ENCODE measurements around the gene ERC2.

The ERC2 gene

GRCh38 chr3:55480911-55481743 lies 987.1 kb downstream of the ERC2 start:
- peak; percentile 41 for ATAC-seq
- TF ChIP-seq PATZ1 (CRISPR knock-in tag; IDR thresholded peaks at IDR 0.05; ENCODE audit: borderline replicate concordance) (peak; percentile 43; the same call in 1 of the 2 replicates), OSR1 (CRISPR knock-in tag; IDR thresholded peaks at IDR 0.05) (no peak)

GRCh38 chr3:55477306-55478303 lies 990.7 kb downstream of the ERC2 start:
- no peak for ATAC-seq
- no peak for TF ChIP-seq ARNTL (CRISPR knock-in tag; IDR thresholded peaks at IDR 0.05; ENCODE audit: borderline replicate concordance, low read depth)
- no peak for TF ChIP-seq ISL1 (CRISPR knock-in tag; IDR thresholded peaks at IDR 0.05)

DNA sequence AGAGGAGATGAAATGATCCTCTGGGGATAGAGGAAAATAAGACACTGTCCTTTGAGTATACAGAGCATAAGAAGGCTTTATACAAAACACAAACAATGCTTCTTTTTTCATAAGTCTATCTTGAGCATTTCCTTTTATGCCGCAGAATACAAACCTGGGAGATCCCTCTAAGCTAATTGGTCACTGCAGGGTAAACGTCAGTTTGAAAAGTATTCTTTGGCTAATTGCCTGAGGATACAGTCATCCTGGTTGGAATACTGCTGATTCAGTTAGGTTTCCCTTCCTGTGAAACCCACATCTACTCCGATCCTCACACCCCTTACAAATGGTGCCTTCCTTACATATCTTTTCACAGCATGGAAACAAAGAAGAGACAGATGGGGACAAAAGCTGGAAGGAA lies 991.8 kb downstream of the ERC2 start:
- ATAC-seq: peak; percentile 62
- TF ChIP-seq, protein P1, sequence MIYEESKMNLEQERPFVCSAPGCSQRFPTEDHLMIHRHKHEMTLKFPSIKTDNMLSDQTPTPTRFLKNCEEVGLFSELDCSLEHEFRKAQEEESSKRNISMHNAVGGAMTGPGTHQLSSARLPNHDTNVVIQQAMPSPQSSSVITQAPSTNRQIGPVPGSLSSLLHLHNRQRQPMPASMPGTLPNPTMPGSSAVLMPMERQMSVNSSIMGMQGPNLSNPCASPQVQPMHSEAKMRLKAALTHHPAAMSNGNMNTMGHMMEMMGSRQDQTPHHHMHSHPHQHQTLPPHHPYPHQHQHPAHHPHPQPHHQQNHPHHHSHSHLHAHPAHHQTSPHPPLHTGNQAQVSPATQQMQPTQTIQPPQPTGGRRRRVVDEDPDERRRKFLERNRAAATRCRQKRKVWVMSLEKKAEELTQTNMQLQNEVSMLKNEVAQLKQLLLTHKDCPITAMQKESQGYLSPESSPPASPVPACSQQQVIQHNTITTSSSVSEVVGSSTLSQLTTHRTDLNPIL (CRISPR knock-in tag; IDR thresholded peaks at IDR 0.05; ENCODE audit: low read depth): no peak
- no peak for TF ChIP-seq ZC3H10 (CRISPR knock-in tag; IDR thresholded peaks at IDR 0.05)
- no peak for TF ChIP-seq PPARA (CRISPR knock-in tag; IDR thresholded peaks at IDR 0.05; ENCODE audit: borderline replicate concordance)
- TF ChIP-seq PATZ1 (CRISPR knock-in tag; IDR thresholded peaks at IDR 0.05; ENCODE audit: borderline replicate concordance): no peak
- TF ChIP-seq ZNF70 (CRISPR knock-in tag; IDR thresholded peaks at IDR 0.05): no peak
- TF ChIP-seq TSHZ2 (CRISPR knock-in tag; IDR thresholded peaks at IDR 0.05): no peak
- TF ChIP-seq RARB (CRISPR knock-in tag; IDR thresholded peaks at IDR 0.05): no peak
- no peak for TF ChIP-seq OSR1 (CRISPR knock-in tag; IDR thresholded peaks at IDR 0.05)

- no peak for ATAC-seq
- TF ChIP-seq BACH2 (CRISPR knock-in tag; IDR thresholded peaks at IDR 0.05; ENCODE audit: borderline replicate concordance): no peak
- no peak for TF ChIP-seq OSR1 (CRISPR knock-in tag; IDR thresholded peaks at IDR 0.05)
- TF ChIP-seq RARB (CRISPR knock-in tag; IDR thresholded peaks at IDR 0.05): no peak
- TF ChIP-seq TCF4 (CRISPR knock-in tag; IDR thresholded peaks at IDR 0.05; ENCODE audit: borderline replicate concordance): no peak
Observed at GRCh38 chr3:55474213-55474632, 994.0 kb downstream of the ERC2 start.

GRCh38 chr3:55473788-55474187 lies 994.5 kb downstream of the ERC2 start:
- TF ChIP-seq PPARA (CRISPR knock-in tag; IDR thresholded peaks at IDR 0.05; ENCODE audit: borderline replicate concordance) (no peak), ZNF70 (CRISPR knock-in tag; IDR thresholded peaks at IDR 0.05) (no peak), ZNF8 (CRISPR knock-in tag; IDR thresholded peaks at IDR 0.05) (no peak), ZNF565 (CRISPR knock-in tag; conservative IDR thresholded peaks at IDR 0.05; ENCODE audit: low read depth) (no peak), BACH2 (CRISPR knock-in tag; IDR thresholded peaks at IDR 0.05; ENCODE audit: borderline replicate concordance) (no peak), GLIS3 (CRISPR knock-in tag; IDR thresholded peaks at IDR 0.05) (no peak), TOX (CRISPR knock-in tag; IDR thresholded peaks at IDR 0.05; ENCODE audit: borderline replicate concordance) (no peak), POU6F1 (CRISPR knock-in tag; IDR thresholded peaks at IDR 0.05; ENCODE audit: borderline replicate concordance, low read depth) (no peak), ZC3H10 (CRISPR knock-in tag; IDR thresholded peaks at IDR 0.05) (no peak)
- TF ChIP-seq, protein P1 (CRISPR knock-in tag; IDR thresholded peaks at IDR 0.05; ENCODE audit: low read depth): no peak
- ATAC-seq: no peak

Measured in SK-N-SH treated with all-trans-retinoic acid at 6 μM for 48 hours (cell line).